WERI-Rb-1 (cell line): ENCODE measurements around the gene TRMO.

Experiments used
- DNase-seq: peaks from one replicate; pipeline ENCODE4 v3.0.0-alpha.2; 2020
- H3K27ac ChIP-seq: fragments of 250-450 bp; sonication (Bioruptor Pico); 2 replicates; pipeline ENCODE4 v1.5.1; 2020; ENCODE audit warnings: mild to moderate bottlenecking, moderate library complexity
- H3K27me3 ChIP-seq: fragments of 250-450 bp; sonication (Bioruptor Pico); 2 replicates; pipeline ENCODE4 v1.5.1; 2021; ENCODE audit warnings: mild to moderate bottlenecking, low read depth, moderate library complexity; ENCODE audit not compliant: insufficient read depth, severe bottlenecking
- H3K36me3 ChIP-seq: fragments of 250-450 bp; sonication (Bioruptor Pico); 2 replicates; pipeline ENCODE4 v1.5.1; 2020; ENCODE audit warnings: mild to moderate bottlenecking, moderate library complexity
- H3K4me3 ChIP-seq: 2 replicates; pipeline ENCODE4 v1.5.1; 2011; ENCODE audit warnings: low read depth, mild to moderate bottlenecking, control low read depth, low read length
- H3K9me3 ChIP-seq: fragments of 250-450 bp; sonication (Bioruptor Pico); 2 replicates; pipeline ENCODE4 v1.5.1; 2021; ENCODE audit warnings: mild to moderate bottlenecking, moderate library complexity; ENCODE audit not compliant: severe bottlenecking
- CTCF ChIP-seq: IDR thresholded peaks from 2 replicates; pipeline ENCODE4 v1.5.1; 2011; ENCODE audit warnings: low read depth, mild to moderate bottlenecking, control low read depth, inconsistent platforms, low read length

TRMO gene

GRCh38 chr9:97855899-97856298 lies 66.4 kb downstream of the TRMO start:
- TF ChIP-seq CTCF: no peak
- Histone ChIP-seq H3K36me3 (peaks cover 6% of the 10 kb centered on the region), H3K9me3 (no peaks in the 10 kb centered on the region), H3K4me3 (no peak overlapping the region), H3K27me3 (peaks cover 22% of the 10 kb centered on the region), H3K27ac (no peak overlapping the region)
- no peak for DNase-seq

GRCh38 chr9:97855486-97855875 lies 66.8 kb downstream of the TRMO start:
- no peak for TF ChIP-seq CTCF
- Histone ChIP-seq H3K4me3 (no peak overlapping the region), H3K27me3 (peaks cover 26% of the 10 kb centered on the region), H3K9me3 (no peaks in the 10 kb centered on the region), H3K27ac (no peak overlapping the region), H3K36me3 (peaks cover 6% of the 10 kb centered on the region)
- DNase-seq: no peak

- Histone ChIP-seq H3K4me3 (no peak overlapping the region), H3K27me3 (peaks cover 32% of the 10 kb centered on the region), H3K9me3 (no peaks in the 10 kb centered on the region), H3K36me3 (peaks cover 6% of the 10 kb centered on the region), H3K27ac (peak overlapping the region; percentile 80)
- no peak for DNase-seq
- no peak for TF ChIP-seq CTCF
Observed at GRCh38 chr9:97854696-97855485, 67.4 kb downstream of the TRMO start.
